ENCODE measurements around the gene GRIK2. TPM values are rescaled to one million over a fixed set of nuclear protein-coding genes. Genes with fewer than 3 reads are reported as not detected.

Gene GRIK2
- total RNA-seq, 1 experiment from 2014 or later: 0.70 TPM

DNA sequence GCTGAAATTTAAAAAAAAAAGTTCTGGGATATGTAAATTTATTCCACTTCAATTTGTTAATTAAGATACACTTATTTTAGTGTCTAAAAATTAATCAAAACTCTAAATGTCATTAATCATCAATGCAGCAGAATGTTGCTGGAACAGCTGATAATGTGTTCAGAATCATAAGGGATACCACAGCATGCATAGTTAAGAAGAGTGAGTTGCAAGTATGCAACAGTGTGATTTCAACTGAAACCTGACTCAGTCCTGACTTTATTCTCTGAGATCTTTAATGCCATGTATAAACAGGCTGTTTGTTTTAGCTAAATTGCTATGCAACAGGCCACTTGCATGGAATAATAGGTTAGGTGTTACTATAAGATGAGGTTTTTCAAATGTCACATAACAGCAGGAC is 1.4 kb downstream of the GRIK2 start:
- H3K14ac ChIP-seq (ENCODE audit: insufficient read depth, low read length): no peak overlapping the region

More for the DNA sequence above, 1.4 kb downstream of the GRIK2 start:
- H3K56ac ChIP-seq (ENCODE audit: insufficient read length, low read depth, low read length): no peak overlapping the region
- H3K4me1 ChIP-seq (ENCODE audit: insufficient read depth, low read length): 0 out of 2 replicates have a peak, but pooled peaks cover 2% of the 10 kb centered on the region
- no peak overlapping the region for H3K9ac ChIP-seq (ENCODE audit: extremely low read depth, insufficient read length, low read length)
- no peak overlapping the region for H3K4me3 Mint-ChIP-seq
- no peak overlapping the region for H4K91ac ChIP-seq (ENCODE audit: insufficient read length, low read depth, low read length)
- no peak overlapping the region for H2AFZ ChIP-seq (ENCODE audit: low read length)
- peaks cover 15 to 31% of the 10 kb centered on the region in 2 experiments for H3K4me1 Mint-ChIP-seq
- no peak overlapping the region for H2BK5ac ChIP-seq (ENCODE audit: insufficient read length, low read length)
- no peak overlapping the region for H4K5ac ChIP-seq (ENCODE audit: insufficient read length, low read depth, low read length)
- no peak overlapping the region for H3K23ac ChIP-seq (ENCODE audit: insufficient read length, low read depth, low read length)
- H3T11ph ChIP-seq (ENCODE audit: low read length): no peak overlapping the region
- no peaks in the 10 kb centered on the region for H3K9me3 ChIP-seq (ENCODE audit: control insufficient read depth, low read depth, low read length)
- H2BK15ac ChIP-seq (ENCODE audit: low read depth, low read length): no peak overlapping the region
- H3K18ac ChIP-seq (ENCODE audit: insufficient read length, low read depth, low read length): no peak overlapping the region
- H3K4me2 ChIP-seq (ENCODE audit: insufficient read depth, insufficient read length, low read length): peak overlapping the region; percentile 32
- H3K79me1 ChIP-seq (ENCODE audit: insufficient read depth, low read depth, low read length, poor library complexity, severe bottlenecking): no peaks in the 10 kb centered on the region
- H3K4ac ChIP-seq (ENCODE audit: low read depth, low read length): no peak overlapping the region
- H2BK12ac ChIP-seq (ENCODE audit: insufficient read length, low read depth, low read length): no peak overlapping the region
- peaks cover 27% of the 10 kb centered on the region for H3K23me2 ChIP-seq (ENCODE audit: insufficient read length, low read depth, low read length, poor library complexity, severe bottlenecking)
- no peak overlapping the region for H3K27ac Mint-ChIP-seq
- no peak overlapping the region for H3K27ac ChIP-seq (ENCODE audit: insufficient read length, low read depth, low read length)
- H3K27me3 ChIP-seq (ENCODE audit: insufficient read depth, low read length): peaks cover 10% of the 10 kb centered on the region; the same call in 1 of the 2 replicates
- H2BK120ac ChIP-seq (ENCODE audit: low read depth, low read length, poor library complexity, severe bottlenecking): no peak overlapping the region
- TF ChIP-seq, protein P1, sequence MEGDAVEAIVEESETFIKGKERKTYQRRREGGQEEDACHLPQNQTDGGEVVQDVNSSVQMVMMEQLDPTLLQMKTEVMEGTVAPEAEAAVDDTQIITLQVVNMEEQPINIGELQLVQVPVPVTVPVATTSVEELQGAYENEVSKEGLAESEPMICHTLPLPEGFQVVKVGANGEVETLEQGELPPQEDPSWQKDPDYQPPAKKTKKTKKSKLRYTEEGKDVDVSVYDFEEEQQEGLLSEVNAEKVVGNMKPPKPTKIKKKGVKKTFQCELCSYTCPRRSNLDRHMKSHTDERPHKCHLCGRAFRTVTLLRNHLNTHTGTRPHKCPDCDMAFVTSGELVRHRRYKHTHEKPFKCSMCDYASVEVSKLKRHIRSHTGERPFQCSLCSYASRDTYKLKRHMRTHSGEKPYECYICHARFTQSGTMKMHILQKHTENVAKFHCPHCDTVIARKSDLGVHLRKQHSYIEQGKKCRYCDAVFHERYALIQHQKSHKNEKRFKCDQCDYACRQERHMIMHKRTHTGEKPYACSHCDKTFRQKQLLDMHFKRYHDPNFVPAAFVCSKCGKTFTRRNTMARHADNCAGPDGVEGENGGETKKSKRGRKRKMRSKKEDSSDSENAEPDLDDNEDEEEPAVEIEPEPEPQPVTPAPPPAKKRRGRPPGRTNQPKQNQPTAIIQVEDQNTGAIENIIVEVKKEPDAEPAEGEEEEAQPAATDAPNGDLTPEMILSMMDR (conservative IDR thresholded peaks at IDR 0.05): no peak
- no peak overlapping the region for H4K8ac ChIP-seq (replicated peaks; ENCODE audit: insufficient read length, low read depth, low read length)
- H4K20me1 ChIP-seq (ENCODE audit: control insufficient read depth, insufficient read depth, insufficient read length): no peaks in the 10 kb centered on the region
- H2AK5ac ChIP-seq (ENCODE audit: insufficient read length, low read length): no peak overlapping the region
- no peak for DNase-seq
- H3K79me2 ChIP-seq (ENCODE audit: insufficient read depth, low read length): no peaks in the 10 kb centered on the region
- no peaks in the 10 kb centered on the region; a peak in 1 of 5 replicates for H3K9me3 Mint-ChIP-seq
- no peak overlapping the region for H2BK20ac ChIP-seq (ENCODE audit: low read depth, low read length, poor library complexity, severe bottlenecking)
- peaks cover 83% of the 10 kb centered on the region for H3K27me3 Mint-ChIP-seq (ENCODE audit: low read depth)
- H3K36me3 Mint-ChIP-seq (ENCODE audit: insufficient read depth in 1 of 3, low read depth in 3 of 3): no peaks in the 10 kb centered on the region; a peak in 1 of 7 replicates

Measured in H9 (cell line).